Adipose tissue (tissue), 3 donors: ENCODE results near the gene PCDHB10. TPM values are rescaled to one million over a fixed set of nuclear protein-coding genes. Genes with fewer than 3 reads are reported as not detected.
"Not testable (repeated sequence)": the region's sequence is repeated elsewhere in the genome, so short reads cannot be mapped to it uniquely, and the experiment has no call there.

Source experiments
- H3K27ac ChIP-seq: one replicate; pipeline ENCODE4 v1.5.1; 2013; ENCODE audit warnings: low read depth, low read length
- WGBS, 3 donors: extraction: QIAGEN DNeasy Blood & Tissue Kit; methylation state at CpG; one replicate each; pipeline ENCODE4 v1.1.7; 2013; 5-methylcytosine and 5-hydroxymethylcytosine counted together
- polyA plus RNA-seq, 3 donors: library from polyadenylated mRNA; stranded (reverse); fragments of 200-250 nt; gene quantifications; one replicate each; pipeline ENCODE4 v1.2.3, GENCODE V29; 2013
- donor health status: healthy with polysubstance abuse.
- donor health status: Bipolar disorder and iron deficiency.
- donor health status: healthy.

Gene PCDHB10
- polyA plus RNA-seq, 3 donors: 0.41 to 1.1 (median 0.67) TPM

GRCh38 chr5:141224844-141225243, 32.7 kb downstream of the PCDHB10 start:
- not testable (repeated sequence) for H3K27ac ChIP-seq
- WGBS, 3 donors: 16 to 22% (median 21%) methylated on average over 25 to 33 of the region's 40 CpGs

GRCh38 chr5:141225421-141225820, 33.3 kb downstream of the PCDHB10 start:
- WGBS, 3 donors: 28 to 31% (median 28%) methylated on average over 15 to 30 of the region's 30 CpGs
- H3K27ac ChIP-seq: not testable (repeated sequence)

- H3K27ac ChIP-seq: no peak overlapping the region
- WGBS, 3 donors: 4 to 10% (median 8%) methylated on average over 15 of the region's 15 CpGs
These were observed 42.0 kb downstream of the PCDHB10 start for GRCh38 chr5:141234109-141234667.

GRCh38 chr5:141235922-141236321, 43.8 kb downstream of the PCDHB10 start:
- not testable (repeated sequence) for H3K27ac ChIP-seq
- WGBS, 3 donors: 22 to 28% (median 24%) methylated on average over 40 of the region's 40 CpGs

GRCh38 chr5:141236516-141237313, 44.6 kb downstream of the PCDHB10 start:
- 19 to 20% (median 19%) methylated on average over 29 to 32 of the region's 32 CpGs for WGBS, 3 donors
- H3K27ac ChIP-seq: no peak overlapping the region

- WGBS, 3 donors: 19 to 29% (median 22%) methylated on average over 43 of the region's 43 CpGs
These were observed 49.3 kb downstream of the PCDHB10 start for GRCh38 chr5:141241496-141241895.

More at GRCh38 chr5:141241496-141241895, 49.3 kb downstream of the PCDHB10 start:
- H3K27ac ChIP-seq: no peak overlapping the region

Other genes starting within 250 kb of the PCDHB10 start
- gene PCDHAC2, start 225.9 kb upstream of the PCDHB10 start, polyA plus RNA-seq: under 1 TPM; 0.11 to 0.28 (median 0.25) TPM
- gene PCDHB1, start 141.0 kb upstream of the PCDHB10 start, polyA plus RNA-seq: under 1 TPM in 1 of 3 donors, not detected in 2; 0.05 TPM
- 1 to 10 TPM in 1 of 3 donors, under 1 TPM in 2; 0.74 to 3.2 (median 0.79) TPM for gene PCDHB2, start 97.7 kb upstream of the PCDHB10 start, polyA plus RNA-seq
- gene PCDHB3, start 91.9 kb upstream of the PCDHB10 start, polyA plus RNA-seq: 1 to 10 TPM in 1 of 3 donors, under 1 TPM in 2; 0.48 to 1.4 (median 0.90) TPM
- 1 to 10 TPM in 2 of 3 donors, under 1 TPM in 1; 0.90 to 2.9 (median 1.9) TPM for gene PCDHB4, start 70.5 kb upstream of the PCDHB10 start, polyA plus RNA-seq
- 1 to 10 TPM; 1.3 to 5.8 (median 1.6) TPM for gene PCDHB5, start 57.1 kb upstream of the PCDHB10 start, polyA plus RNA-seq
- under 1 TPM in 2 of 3 donors, not detected in 1; 0.33 to 0.46 TPM for gene PCDHB6, start 42.3 kb upstream of the PCDHB10 start, polyA plus RNA-seq
- 1 to 10 TPM in 1 of 3 donors, under 1 TPM in 2; 0.20 to 1.5 (median 0.79) TPM for gene PCDHB7, start 19.7 kb upstream of the PCDHB10 start, polyA plus RNA-seq
- gene PCDHB8, start 14.6 kb upstream of the PCDHB10 start, polyA plus RNA-seq: 1 to 10 TPM in 1 of 3 donors, under 1 TPM in 1, not detected in 1; 0.42 to 1.2 TPM
- gene PCDHB16, start 10.0 kb upstream of the PCDHB10 start, polyA plus RNA-seq: 1 to 10 TPM in 1 of 3 donors, under 1 TPM in 2; 0.72 to 1.4 (median 0.90) TPM
- gene PCDHB9, start 5.2 kb upstream of the PCDHB10 start, polyA plus RNA-seq: under 1 TPM; 0.38 to 0.88 (median 0.79) TPM
- 1 to 10 TPM in 2 of 3 donors, under 1 TPM in 1; 0.45 to 1.4 (median 1.0) TPM for gene PCDHB11, start 7.3 kb downstream of the PCDHB10 start, polyA plus RNA-seq
- 1 to 10 TPM in 2 of 3 donors, under 1 TPM in 1; 0.81 to 1.2 (median 1.2) TPM for gene PCDHB12, start 16.4 kb downstream of the PCDHB10 start, polyA plus RNA-seq
- gene PCDHB13, start 21.6 kb downstream of the PCDHB10 start, polyA plus RNA-seq: 1 to 10 TPM in 2 of 3 donors, under 1 TPM in 1; 0.34 to 1.7 (median 1.3) TPM
- 1 to 10 TPM; 1.3 to 2.5 (median 1.4) TPM for gene PCDHB14, start 31.0 kb downstream of the PCDHB10 start, polyA plus RNA-seq
- 1 to 10 TPM in 2 of 3 donors, under 1 TPM in 1; 0.79 to 3.2 (median 2.0) TPM for gene PCDHB15, start 53.0 kb downstream of the PCDHB10 start, polyA plus RNA-seq
- under 1 TPM in 1 of 3 donors, not detected in 2; 0.03 TPM for gene SLC25A2, start 111.7 kb downstream of the PCDHB10 start, polyA plus RNA-seq
- gene TAF7, start 128.4 kb downstream of the PCDHB10 start, polyA plus RNA-seq: 10 to 100 TPM; 32.2 to 62.0 (median 59.1) TPM
- under 1 TPM in 2 of 3 donors, not detected in 1; 0.10 to 0.25 TPM for gene PCDHGA1, start 138.2 kb downstream of the PCDHB10 start, polyA plus RNA-seq
- 1 to 10 TPM in 1 of 3 donors, under 1 TPM in 2; 0.56 to 1.3 (median 0.89) TPM for gene PCDHGA2, start 146.4 kb downstream of the PCDHB10 start, polyA plus RNA-seq
- gene PCDHGA3, start 151.5 kb downstream of the PCDHB10 start, polyA plus RNA-seq: under 1 TPM; 0.45 to 0.82 (median 0.54) TPM
- under 1 TPM; 0.11 to 0.36 (median 0.30) TPM for gene PCDHGB1, start 157.7 kb downstream of the PCDHB10 start, polyA plus RNA-seq
- under 1 TPM; 0.34 to 0.98 (median 0.82) TPM for gene PCDHGA4, start 162.7 kb downstream of the PCDHB10 start, polyA plus RNA-seq
- under 1 TPM; 0.58 to 0.90 (median 0.71) TPM for gene PCDHGB2, start 167.6 kb downstream of the PCDHB10 start, polyA plus RNA-seq
- gene PCDHGA5, start 171.8 kb downstream of the PCDHB10 start, polyA plus RNA-seq: under 1 TPM; 0.34 to 0.52 (median 0.43) TPM
- gene PCDHGB3, start 177.9 kb downstream of the PCDHB10 start, polyA plus RNA-seq: under 1 TPM; 0.34 to 0.52 (median 0.40) TPM
- gene PCDHGA6, start 181.5 kb downstream of the PCDHB10 start, polyA plus RNA-seq: 1 to 10 TPM in 1 of 3 donors, under 1 TPM in 2; 0.45 to 1.3 (median 0.83) TPM
- under 1 TPM; 0.11 to 0.38 (median 0.31) TPM for gene PCDHGA7, start 190.4 kb downstream of the PCDHB10 start, polyA plus RNA-seq
- gene PCDHGB4, start 195.3 kb downstream of the PCDHB10 start, polyA plus RNA-seq: 1 to 10 TPM in 1 of 3 donors, under 1 TPM in 2; 0.34 to 1.2 (median 0.60) TPM
- gene PCDHGA8, start 200.3 kb downstream of the PCDHB10 start, polyA plus RNA-seq: under 1 TPM; 0.07 to 0.45 (median 0.10) TPM
- 1 to 10 TPM in 2 of 3 donors, under 1 TPM in 1; 0.11 to 3.1 (median 2.3) TPM for gene PCDHGB5, start 205.6 kb downstream of the PCDHB10 start, polyA plus RNA-seq
- gene PCDHGA9, start 210.4 kb downstream of the PCDHB10 start, polyA plus RNA-seq: under 1 TPM; 0.51 to 0.89 (median 0.67) TPM
- gene PCDHGB6, start 215.7 kb downstream of the PCDHB10 start, polyA plus RNA-seq: 1 to 10 TPM; 1.0 to 2.4 (median 1.0) TPM
- 1 to 10 TPM in 1 of 3 donors, under 1 TPM in 2; 0.64 to 1.8 (median 0.79) TPM for gene PCDHGA10, start 220.6 kb downstream of the PCDHB10 start, polyA plus RNA-seq
- gene PCDHGB7, start 225.3 kb downstream of the PCDHB10 start, polyA plus RNA-seq: 1 to 10 TPM; 2.3 to 4.9 (median 2.6) TPM
- 1 to 10 TPM in 1 of 3 donors, under 1 TPM in 2; 0.32 to 1.1 (median 0.79) TPM for gene PCDHGA11, start 228.7 kb downstream of the PCDHB10 start, polyA plus RNA-seq
- gene PCDHGA12, start 238.2 kb downstream of the PCDHB10 start, polyA plus RNA-seq: 1 to 10 TPM in 2 of 3 donors, under 1 TPM in 1; 0.48 to 2.0 (median 1.2) TPM